Superior temporal gyrus (tissue), 1 donor: ENCODE data around the gene NRP2.

Source experiments
- DNase-seq: peaks from one replicate; pipeline ENCODE4 v3.0.0-alpha.2; 2016; ENCODE audit errors: extremely low spot score

The NRP2 gene

DNA sequence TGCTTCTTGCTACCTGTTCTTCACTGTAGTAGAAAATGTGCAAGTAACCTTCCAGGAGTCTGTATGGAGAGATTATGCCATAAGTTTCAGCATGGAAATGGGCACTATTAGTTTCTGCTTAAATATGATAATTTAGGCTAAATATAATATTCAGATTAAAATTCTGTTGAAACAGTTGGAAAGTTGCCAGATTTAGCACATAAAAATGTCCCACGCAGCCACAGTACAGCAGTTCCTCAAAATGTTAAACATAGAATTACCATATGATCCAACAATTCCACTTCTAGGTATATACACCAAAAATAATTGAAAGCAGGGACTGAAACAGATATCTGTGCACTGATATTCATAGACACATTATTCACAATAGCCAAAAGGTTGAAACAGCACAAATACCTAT is 121.2 kb downstream of the NRP2 start:
- DNase-seq = peak; percentile 12

DNA sequence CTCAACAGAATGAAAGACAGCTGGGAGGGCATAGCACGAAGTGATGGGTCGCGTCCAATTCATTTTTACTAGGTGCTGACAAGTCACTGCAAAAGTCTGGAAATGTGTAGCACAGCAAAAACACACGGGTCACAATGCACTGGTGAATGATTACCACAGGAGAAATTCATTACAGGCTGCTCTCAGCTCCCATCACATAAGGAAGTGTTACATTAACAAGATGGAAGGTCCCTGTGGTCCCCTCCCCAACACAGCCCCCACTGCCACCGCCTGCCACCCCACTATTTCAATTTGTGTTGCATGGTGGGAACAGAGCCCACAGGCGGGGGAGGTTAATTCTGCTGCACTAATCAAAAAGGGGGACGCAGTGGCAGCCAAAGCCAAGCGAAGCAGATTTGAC is 122.8 kb downstream of the NRP2 start:
- no peak for DNase-seq

DNA sequence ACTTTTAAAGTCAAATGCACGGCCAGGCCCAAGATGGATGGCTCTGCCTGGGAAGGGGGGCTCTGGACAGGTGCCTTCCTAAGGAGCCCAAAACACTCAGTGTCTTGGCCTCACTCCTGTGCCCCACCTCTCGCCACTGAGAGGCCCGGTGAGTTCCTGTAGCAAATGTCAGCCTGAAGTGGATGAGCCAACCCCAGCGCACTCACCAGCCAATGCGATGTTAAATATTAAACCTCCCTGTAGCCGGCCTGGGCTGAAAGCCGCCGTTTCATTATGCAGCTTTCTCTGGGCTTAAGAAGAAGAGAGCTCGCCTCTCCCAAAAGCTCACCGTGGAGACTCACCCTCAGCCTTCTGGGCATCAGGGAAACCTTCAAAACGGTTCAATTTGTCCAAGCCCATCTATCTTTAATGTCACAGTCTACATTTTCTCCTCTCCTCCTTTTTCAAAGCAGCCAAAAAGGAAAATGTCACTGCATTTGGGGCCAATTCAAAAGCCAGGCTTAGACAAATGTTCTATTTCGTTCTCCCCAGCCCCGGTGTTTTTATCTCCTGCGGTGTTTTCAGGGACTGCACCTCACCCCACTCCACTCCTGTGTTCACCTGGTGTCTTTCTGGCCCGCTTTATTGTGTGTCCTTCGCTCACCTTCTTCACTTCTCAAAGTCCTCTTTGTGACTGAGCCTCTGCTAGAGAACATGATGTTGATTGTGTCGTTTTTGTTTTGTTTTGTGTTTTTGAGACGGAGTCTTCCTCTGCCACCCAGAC is 124.0 kb downstream of the NRP2 start:
- DNase-seq = no peak

DNA sequence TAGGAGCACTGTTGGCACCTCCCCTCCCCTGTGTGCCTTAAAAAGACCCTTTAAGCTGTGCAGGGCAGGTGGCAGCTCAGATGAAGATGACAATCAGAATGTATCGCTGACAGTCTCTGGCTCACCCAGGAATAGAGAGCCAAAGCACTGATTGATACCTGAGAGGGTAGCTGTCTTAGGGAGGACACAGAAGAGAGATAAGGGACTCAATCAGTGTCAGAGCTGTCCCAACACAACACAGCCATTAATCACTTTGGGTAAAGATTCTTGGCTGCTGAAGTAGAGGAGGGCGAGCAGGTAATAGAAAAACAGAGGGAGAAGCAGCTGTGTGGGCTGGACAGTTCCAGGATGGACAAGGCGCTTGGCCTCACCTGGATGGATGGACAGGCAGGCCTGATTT is 124.9 kb downstream of the NRP2 start:
- no peak for DNase-seq

DNA sequence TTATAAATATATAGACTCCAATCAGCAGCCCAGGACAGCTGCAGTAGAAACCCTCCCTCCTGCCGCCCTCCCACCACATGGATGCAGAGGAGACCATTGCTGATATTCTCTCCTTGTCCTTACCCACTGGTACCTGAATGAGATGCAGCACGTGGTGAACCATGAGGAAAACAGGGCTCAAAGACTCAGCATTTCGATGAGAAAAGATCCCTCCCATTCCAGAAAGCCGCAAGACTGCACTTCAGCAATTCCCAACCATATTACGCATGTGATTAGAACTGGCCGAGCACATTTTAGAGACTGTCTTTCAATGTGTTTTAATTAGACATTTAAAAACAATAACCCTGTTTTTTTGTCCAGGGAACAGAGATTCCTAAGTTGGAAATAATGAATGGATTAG is 125.5 kb downstream of the NRP2 start:
- no peak for DNase-seq

DNA sequence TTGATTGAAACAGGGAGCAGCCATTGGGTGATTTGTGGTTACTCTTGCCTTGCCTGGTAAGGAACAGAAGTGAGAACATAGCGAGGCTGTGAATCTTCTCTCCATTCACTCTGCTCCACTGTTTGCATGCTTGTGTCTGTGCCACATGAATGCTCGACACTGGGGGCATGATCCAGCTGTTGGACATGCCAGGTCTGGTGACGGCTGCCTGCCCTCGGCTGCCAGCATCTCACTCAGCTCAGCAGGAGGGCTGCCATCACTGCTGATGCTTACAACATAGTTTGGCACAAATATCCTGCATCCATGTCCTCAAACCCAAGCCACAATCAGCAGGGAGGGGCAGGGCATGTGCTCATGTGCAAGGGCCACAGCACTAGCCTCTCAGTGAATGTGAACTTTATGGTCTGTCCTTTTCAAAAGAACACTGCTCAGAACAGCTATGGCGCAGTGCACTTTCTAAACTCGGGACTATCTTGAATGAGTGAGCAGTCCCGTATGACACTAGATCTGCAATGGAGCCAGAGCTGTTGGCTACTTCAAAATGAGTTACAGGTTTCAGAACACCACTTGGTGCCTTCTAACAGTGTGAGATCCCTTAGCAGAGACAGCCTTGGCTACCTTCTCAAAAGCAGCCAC is 126.3 kb downstream of the NRP2 start:
- DNase-seq = no peak

DNA sequence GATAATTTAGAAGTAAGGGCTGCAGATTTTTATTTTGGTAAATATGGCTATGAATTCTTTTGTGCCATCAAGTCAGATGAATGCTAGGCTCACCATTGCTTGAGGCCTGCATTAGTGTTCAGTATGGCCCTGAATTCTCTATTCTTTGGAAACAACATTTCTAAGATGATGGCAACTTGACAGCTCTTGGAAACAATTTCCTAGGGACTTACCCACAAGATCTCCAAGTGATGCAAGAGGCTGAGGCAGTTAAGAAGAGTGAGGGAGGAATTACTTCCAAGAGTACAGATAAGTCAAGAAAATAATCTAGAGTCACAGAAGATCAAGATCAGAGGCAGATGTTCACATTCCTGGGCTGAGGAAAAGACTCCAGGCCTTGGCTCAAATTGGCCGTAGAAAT is 129.1 kb downstream of the NRP2 start:
- DNase-seq = no peak

DNA sequence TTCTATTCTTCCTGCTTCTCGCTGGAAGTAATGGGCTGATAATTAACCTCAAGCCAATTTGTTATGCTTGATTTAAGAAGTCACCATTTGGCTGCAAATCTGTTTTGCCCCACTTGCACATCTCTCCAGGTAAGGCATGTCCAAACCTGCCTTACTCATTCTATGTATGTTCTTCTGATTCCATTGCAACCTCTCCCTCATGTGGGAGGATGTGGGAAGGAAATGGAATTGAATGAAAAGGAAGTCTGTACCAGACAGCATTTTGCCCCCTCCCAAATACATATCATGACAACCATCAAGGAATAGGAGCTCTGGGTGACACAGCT is 131.7 kb downstream of the NRP2 start:
- DNase-seq = no peak

DNA sequence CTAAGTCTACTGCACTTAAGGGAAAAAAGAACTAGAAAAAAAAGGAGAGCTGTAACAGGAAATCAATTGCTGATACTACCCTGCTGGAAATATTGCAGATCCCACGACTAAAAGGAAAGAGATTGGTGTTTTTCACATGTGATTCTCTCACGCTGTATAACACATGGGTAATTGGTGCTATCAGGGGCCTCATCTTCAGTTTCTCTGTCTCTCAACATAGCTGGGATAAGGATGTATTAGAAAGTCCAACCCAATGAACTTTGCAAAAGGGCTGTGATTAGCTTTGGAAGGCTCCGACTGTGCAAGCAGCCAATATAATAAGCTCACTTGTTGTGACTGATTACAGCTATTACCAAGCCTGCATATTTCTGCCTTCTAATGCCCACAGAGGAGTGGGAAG is 133.4 kb downstream of the NRP2 start:
- DNase-seq = no peak

DNA sequence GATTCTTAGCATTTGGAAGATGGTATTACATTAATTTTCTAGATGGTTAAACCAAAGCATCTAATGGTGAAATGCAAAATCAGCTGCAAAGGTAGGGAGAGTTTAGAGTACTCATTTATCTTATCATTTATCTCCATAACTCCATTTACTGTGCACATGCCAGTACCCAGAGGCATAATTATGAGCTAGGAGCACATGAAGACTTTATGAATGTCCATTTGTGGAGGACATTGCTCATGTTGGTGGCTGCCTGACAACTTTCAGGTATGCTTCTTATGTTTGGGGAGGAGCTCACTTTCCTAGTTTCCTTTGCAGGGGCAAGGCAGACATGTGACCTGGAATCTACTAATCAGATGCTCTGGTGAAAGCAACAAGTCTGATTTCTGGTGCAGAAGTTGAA is 134.0 kb downstream of the NRP2 start:
- no peak for DNase-seq

DNA sequence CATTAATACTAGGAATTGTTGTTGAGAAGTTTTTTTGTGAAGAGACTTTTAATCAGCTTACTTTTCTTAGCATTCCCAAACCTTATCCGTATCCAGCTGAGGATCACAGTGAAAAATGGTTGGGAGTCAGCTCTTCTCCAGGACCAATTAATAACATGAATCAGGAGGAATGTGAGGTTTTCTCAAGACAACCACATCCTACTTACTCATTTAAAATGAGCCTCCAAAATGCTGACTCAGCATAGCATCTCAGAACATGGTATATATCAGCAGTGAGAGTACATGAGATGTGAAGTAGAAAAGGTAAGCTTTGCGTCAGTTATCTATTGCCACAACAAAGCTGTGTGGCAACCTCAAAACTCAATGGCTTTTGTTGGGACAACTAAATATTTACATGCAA is 140.3 kb downstream of the NRP2 start:
- no peak for DNase-seq

DNA sequence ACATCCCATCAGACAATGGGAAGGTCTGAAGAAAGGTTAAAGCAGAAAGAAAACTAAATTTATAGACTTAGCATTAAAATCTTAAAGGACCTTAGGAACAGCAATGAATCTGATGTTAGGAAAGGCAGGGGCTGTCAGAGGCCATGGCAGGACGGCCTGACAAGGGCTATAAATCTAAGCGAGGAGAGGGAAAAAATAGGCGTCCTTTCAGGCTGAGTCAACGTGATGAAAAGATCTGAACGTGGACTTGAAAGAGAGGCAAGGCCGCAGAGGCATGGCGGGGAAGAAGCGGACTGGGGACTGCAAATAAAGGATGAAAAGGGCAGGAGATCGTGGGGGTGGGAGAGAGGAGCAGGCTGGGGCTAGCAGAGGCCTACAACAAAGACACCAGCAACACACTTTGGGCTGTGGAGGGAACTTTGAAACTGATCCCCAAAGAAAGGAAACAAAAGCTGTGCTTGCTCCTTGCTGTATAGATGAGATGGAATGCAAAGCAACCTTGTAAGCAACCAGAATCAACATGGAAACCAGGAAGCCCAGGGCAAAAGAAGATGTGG is 145.6 kb downstream of the NRP2 start:
- no peak for DNase-seq

DNA sequence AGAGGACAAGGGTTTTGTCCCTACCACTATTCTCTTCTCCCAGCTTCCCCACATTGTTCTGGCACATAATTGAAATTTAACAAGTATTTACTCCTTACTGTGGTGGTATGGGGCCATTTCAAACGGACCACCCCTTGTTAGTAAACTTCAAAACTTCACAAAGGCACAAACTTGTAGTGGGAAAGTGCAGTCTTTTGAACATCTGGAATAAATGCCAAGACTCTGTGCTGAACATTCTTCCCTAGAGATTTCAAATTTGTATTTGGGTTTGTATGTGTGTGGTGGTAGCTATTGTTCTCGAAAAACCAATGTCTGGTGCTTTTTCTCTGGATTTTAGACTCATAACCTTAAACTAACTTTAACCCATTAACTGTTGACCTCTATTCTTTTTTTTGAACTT is 151.6 kb downstream of the NRP2 start:
- no peak for DNase-seq

DNA sequence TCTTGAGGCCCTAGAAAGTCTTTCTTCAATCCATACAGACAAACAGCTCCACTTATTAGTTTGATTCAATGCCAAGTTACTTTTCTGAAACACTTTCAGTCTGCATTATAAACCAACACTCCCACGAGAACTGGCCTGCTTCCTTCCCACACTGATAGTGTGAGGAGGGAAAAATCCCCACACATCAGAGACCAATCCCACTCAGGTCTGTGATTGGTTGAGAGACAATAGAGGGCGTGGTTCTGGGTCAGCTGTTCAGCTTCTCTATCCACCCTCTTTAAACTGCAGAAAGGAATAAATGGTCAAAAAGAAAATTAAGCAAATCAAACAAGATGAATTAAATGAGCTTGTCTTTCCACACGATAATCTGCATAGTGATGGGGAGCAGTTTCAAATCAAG is 152.5 kb downstream of the NRP2 start:
- DNase-seq = no peak

DNA sequence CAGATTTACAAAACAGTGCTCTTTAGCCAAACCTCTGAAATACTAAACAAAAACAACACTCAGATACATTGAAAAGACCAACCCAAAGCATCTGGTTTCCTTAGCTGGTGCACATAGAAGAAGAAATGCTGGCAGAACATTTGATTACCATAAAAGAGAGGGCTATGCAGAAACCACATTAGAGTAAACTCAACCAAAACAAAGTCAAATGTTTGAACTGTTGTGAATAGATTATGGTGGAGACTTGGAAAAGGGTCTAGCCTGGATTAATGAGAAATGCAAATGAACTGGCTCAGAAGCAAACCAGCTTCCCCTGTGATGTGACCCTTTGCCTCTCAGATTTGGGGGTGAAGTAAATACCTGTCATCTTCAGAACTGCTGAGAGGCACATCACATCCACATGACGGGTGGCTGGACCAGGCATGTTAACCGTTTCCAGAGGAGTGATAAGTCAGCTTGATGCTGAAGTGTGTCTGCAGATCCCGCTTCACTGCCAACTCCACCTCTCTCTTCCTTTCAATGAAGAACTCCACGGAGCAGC is 153.0 kb downstream of the NRP2 start:
- DNase-seq = no peak

DNA sequence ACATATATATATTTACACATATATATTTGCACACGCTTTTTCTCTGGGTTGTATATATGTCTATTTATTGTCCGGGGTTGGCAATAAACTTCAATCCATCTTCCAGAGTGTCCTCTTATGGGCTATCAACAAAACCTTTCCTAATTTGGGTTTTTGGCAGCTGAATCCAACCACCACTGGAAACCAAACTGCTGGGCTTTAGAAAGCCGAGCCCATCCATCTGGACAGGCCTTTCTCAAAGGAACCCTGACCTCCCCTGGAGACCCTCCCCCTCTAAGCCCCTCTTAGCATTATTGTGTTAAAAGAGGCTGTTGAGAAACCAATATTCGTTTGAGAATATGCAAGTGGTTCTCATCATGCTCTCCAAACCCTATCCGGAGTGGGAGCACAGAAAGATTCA is 153.6 kb downstream of the NRP2 start:
- no peak for DNase-seq

DNA sequence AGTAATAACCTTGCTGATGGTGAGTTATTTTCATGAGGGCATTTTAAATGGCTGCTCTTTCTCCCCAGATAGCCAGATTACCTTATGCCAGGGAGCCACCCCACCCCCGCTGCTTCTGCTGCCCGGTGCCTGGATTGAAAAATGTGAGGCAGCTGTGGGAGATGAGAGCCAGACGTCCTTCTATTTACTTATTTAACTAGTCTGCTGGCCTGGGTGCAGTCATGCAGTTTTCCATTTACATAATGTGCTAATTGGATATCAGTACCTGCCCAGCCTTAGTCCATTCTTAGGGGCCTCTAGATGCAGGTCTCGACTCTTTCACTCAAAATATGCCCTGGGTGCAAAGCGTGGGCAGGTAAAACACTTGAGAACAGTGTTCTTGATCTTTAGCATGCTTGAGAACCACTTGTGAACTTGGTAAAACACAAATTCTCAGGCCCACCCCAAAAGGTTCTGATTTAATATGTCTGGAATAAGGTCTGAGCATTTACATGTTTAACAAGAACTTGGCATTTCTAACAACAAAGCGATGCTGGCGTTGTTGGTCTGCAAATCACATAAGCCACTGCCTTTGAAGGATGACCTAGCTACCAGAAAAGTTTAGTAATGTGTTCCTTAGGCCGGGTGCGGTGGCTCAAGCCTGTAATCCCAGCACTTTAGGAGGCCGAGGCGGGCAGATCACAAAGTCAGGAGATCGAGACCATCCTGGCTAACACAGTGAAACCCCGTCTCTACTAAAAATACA is 154.3 kb downstream of the NRP2 start:
- no peak for DNase-seq

DNA sequence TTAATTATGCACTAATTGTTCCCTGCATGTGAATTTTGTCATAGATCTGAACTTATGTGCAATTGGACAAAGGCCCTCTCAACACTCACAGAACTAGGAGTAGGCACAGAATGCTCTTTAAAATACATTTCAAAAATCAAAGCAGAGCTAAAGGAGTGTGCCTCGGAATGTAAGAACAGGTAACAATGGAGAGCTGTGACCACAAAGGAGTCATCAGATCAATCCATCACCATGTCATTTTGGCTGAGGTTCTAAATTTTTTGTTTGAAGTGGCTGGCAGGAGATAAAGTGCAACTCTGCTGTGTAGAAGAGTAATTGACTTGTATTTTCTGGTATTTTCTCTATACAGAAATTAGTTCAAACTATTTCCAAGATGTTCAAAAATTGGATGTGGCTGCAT is 155.4 kb downstream of the NRP2 start:
- no peak for DNase-seq

DNA sequence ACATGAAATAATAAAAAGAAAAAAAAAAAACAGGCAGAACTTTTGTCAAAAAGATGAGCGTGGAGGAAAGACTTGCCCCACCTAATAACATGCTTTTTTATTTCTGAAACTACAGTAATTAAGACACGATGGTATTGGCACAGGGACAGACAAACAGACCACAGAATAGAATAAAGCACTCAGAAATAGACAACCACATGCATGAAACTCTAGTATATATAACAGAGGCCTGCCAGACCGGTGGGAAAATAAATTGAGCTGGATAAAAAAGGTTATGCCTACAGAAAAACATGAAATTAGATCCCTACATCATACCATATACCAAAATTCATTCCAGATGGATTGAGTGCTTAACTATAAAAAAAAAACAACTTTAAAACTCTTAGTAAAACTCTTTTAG is 163.1 kb downstream of the NRP2 start:
- DNase-seq = no peak
